ENCODE measurements around the gene CACNA1C. TPM values are rescaled to one million over a fixed set of nuclear protein-coding genes. Genes with fewer than 3 reads are reported as not detected.

CACNA1C gene
- total RNA-seq, 1 donor from 2014 or later = 1.6 TPM

- no peak overlapping the region for H3K27ac Mint-ChIP-seq (ENCODE audit: unreplicated experiment)
Measured at GRCh38 chr12:2417481-2418160, 364.8 kb downstream of the CACNA1C start.

GRCh38 chr12:2418579-2418978 lies 365.8 kb downstream of the CACNA1C start:
- Mint-ChIP-seq H3K36me3 (ENCODE audit: low read depth) (no peaks in the 10 kb centered on the region), H3K4me3 (no peak overlapping the region), H3K27me3 (ENCODE audit: low read depth) (no peaks in the 10 kb centered on the region), H3K4me1 (peaks cover 5% of the 10 kb centered on the region), H3K9me3 (no peaks in the 10 kb centered on the region), H3K27ac (ENCODE audit: unreplicated experiment) (no peak overlapping the region)
- no peak for TF ChIP-seq CTCF (conservative IDR thresholded peaks at IDR 0.05)
- DNase-seq (ENCODE audit: low read depth, low spot score) = no peak

More at GRCh38 chr12:2417481-2418160, 364.8 kb downstream of the CACNA1C start:
- no peak overlapping the region for H3K4me3 Mint-ChIP-seq
- H3K27me3 Mint-ChIP-seq (ENCODE audit: low read depth) = no peaks in the 10 kb centered on the region
- no peak for DNase-seq (ENCODE audit: low read depth, low spot score)
- no peaks in the 10 kb centered on the region for H3K9me3 Mint-ChIP-seq
- H3K36me3 Mint-ChIP-seq (ENCODE audit: low read depth) = no peaks in the 10 kb centered on the region
- TF ChIP-seq CTCF (conservative IDR thresholded peaks at IDR 0.05) = no peak
- H3K4me1 Mint-ChIP-seq = peaks cover 5% of the 10 kb centered on the region

- H3K27ac Mint-ChIP-seq (ENCODE audit: unreplicated experiment) = no peak overlapping the region
- H3K36me3 Mint-ChIP-seq (ENCODE audit: low read depth) = no peaks in the 10 kb centered on the region
- DNase-seq (ENCODE audit: low read depth, low spot score) = no peak
- no peak overlapping the region for H3K4me3 Mint-ChIP-seq
- H3K9me3 Mint-ChIP-seq = no peaks in the 10 kb centered on the region
- no peak for TF ChIP-seq CTCF (conservative IDR thresholded peaks at IDR 0.05)
- H3K4me1 Mint-ChIP-seq = no peaks in the 10 kb centered on the region
- no peaks in the 10 kb centered on the region for H3K27me3 Mint-ChIP-seq (ENCODE audit: low read depth)
Measured at GRCh38 chr12:2422591-2422990, 369.8 kb downstream of the CACNA1C start.

- Mint-ChIP-seq H3K9me3 (peaks cover 3% of the 10 kb centered on the region), H3K27ac (ENCODE audit: unreplicated experiment) (no peak overlapping the region), H3K27me3 (ENCODE audit: low read depth) (no peaks in the 10 kb centered on the region), H3K4me1 (no peaks in the 10 kb centered on the region), H3K4me3 (no peak overlapping the region), H3K36me3 (ENCODE audit: low read depth) (no peaks in the 10 kb centered on the region)
- no peak for DNase-seq (ENCODE audit: low read depth, low spot score)
- TF ChIP-seq CTCF (conservative IDR thresholded peaks at IDR 0.05) = no peak
Measured at GRCh38 chr12:2429032-2429431, 376.2 kb downstream of the CACNA1C start.

- no peak for DNase-seq (ENCODE audit: low read depth, low spot score)
- Mint-ChIP-seq H3K9me3 (peaks cover 5% of the 10 kb centered on the region), H3K27ac (ENCODE audit: unreplicated experiment) (no peak overlapping the region), H3K36me3 (ENCODE audit: low read depth) (no peaks in the 10 kb centered on the region), H3K4me1 (no peaks in the 10 kb centered on the region), H3K4me3 (no peak overlapping the region), H3K27me3 (ENCODE audit: low read depth) (no peaks in the 10 kb centered on the region)
- TF ChIP-seq CTCF (conservative IDR thresholded peaks at IDR 0.05) = no peak
Measured at GRCh38 chr12:2431810-2432209, 379.0 kb downstream of the CACNA1C start.
